ENCODE data around the gene ZNF57.
A peak's percentile ranks its signal among the peaks of the same experiment; 100 is the strongest.
"Not testable (repeated sequence)": the region's sequence is repeated elsewhere in the genome, so short reads cannot be mapped to it uniquely, and the experiment has no call there.

The ZNF57 gene

GRCh38 chr19:2877398-2878331, 23.1 kb upstream of the ZNF57 start:
- no peak overlapping the region for H3K4me3 ChIP-seq
- TF ChIP-seq, protein P1, sequence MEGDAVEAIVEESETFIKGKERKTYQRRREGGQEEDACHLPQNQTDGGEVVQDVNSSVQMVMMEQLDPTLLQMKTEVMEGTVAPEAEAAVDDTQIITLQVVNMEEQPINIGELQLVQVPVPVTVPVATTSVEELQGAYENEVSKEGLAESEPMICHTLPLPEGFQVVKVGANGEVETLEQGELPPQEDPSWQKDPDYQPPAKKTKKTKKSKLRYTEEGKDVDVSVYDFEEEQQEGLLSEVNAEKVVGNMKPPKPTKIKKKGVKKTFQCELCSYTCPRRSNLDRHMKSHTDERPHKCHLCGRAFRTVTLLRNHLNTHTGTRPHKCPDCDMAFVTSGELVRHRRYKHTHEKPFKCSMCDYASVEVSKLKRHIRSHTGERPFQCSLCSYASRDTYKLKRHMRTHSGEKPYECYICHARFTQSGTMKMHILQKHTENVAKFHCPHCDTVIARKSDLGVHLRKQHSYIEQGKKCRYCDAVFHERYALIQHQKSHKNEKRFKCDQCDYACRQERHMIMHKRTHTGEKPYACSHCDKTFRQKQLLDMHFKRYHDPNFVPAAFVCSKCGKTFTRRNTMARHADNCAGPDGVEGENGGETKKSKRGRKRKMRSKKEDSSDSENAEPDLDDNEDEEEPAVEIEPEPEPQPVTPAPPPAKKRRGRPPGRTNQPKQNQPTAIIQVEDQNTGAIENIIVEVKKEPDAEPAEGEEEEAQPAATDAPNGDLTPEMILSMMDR (IDR thresholded peaks at IDR 0.05): no peak
- no peak for DNase-seq (ENCODE audit: low spot score)
- H3K27ac ChIP-seq: no peak overlapping the region

DNA sequence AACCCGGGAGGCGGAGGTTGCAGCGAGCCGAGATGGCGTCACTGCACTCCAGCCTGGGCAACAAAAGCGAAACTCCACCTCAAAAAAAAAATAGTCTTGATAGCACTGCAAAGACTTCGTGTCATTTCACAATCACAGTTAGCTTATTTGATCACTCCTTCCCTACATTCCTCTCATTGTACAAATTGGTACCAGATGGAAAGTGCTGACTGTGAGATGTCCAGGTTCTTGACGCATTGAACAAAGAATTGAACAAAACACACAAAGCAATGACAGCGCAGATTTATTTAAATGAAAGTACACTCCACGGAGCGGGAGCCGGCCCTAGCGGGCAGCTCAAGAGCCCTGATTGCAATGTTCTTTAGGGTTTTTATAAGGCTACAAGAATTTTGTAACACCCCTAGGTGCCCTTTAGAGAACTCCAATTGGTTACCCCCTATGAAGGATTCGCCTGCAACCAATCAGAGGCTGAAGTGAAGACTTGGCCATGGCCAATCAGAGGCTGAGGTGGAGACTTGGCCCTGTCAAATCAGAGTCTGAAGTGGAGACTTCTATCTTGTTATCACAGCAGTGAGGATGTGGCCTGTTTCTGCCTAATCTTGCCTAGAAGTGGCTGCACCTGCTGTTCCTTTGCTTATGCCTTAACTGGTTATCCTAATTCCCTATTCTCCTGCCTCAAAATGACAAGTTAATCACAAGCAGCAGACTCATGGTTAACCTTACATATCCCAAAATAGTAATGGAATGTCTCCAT, 16.9 kb upstream of the ZNF57 start:
- Histone ChIP-seq H3K27ac (no peak overlapping the region), H3K4me3 (no peak overlapping the region)

GRCh38 chr19:2885736-2886135, 15.0 kb upstream of the ZNF57 start:
- TF ChIP-seq, protein P1 (IDR thresholded peaks at IDR 0.05): no peak
- no peak for DNase-seq (ENCODE audit: low spot score)

More for the DNA sequence above, 16.9 kb upstream of the ZNF57 start:
- TF ChIP-seq, protein P1 (IDR thresholded peaks at IDR 0.05): no peak
- DNase-seq (ENCODE audit: low spot score): no peak

DNA sequence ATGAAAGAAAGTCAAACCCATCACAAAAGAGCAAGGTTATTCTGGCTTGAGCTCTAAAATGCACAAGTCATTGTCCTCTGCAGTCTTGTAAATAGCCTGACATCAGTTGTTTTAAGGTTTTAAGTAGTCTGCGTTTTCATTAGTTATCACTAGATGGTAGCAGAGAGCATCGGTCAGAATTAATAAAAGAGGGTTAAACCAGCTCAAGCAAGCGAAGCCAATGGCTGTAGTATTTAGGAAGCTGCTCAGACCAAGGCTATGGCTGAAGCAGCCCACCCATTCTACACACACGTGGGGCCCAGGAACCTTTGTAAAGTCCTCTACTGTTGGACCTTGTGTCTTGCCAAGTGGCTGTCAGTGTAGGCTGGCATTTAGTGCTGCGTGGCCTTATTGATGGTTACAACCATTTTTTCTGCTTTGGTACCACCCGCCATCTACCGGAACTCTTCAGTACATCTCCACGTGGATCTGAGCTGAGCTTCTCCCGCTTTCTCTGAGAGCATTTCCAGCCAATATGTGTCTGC, 13.3 kb upstream of the ZNF57 start:
- H3K4me3 ChIP-seq: peak overlapping the region; percentile 41
- DNase-seq (ENCODE audit: low spot score): no peak
- no peak overlapping the region for H3K27ac ChIP-seq
- TF ChIP-seq, protein P1 (IDR thresholded peaks at IDR 0.05): no peak

More at GRCh38 chr19:2885736-2886135, 15.0 kb upstream of the ZNF57 start:
- no peak overlapping the region for H3K4me3 ChIP-seq
- no peak overlapping the region for H3K27ac ChIP-seq

GRCh38 chr19:2888731-2889224, 11.9 kb upstream of the ZNF57 start:
- H3K4me3 ChIP-seq: no peak overlapping the region
- H3K27ac ChIP-seq: no peak overlapping the region
- DNase-seq (ENCODE audit: low spot score): no peak
- TF ChIP-seq, protein P1 (IDR thresholded peaks at IDR 0.05): no peak

- not testable (repeated sequence) for H3K27ac ChIP-seq; DNase-seq (ENCODE audit: low spot score); H3K4me3 ChIP-seq
Observed at GRCh38 chr19:2890531-2890930, 10.2 kb upstream of the ZNF57 start.

- TF ChIP-seq, protein P1 (IDR thresholded peaks at IDR 0.05): no peak
- Histone ChIP-seq H3K4me3 (no peak overlapping the region), H3K27ac (no peak overlapping the region)
- DNase-seq (ENCODE audit: low spot score): no peak
Observed at GRCh38 chr19:2896694-2897093, 4.0 kb upstream of the ZNF57 start.
